Esophagus (tissue), 2 donors: ENCODE measurements around the gene ACSL6. TPM values are rescaled to one million over a fixed set of nuclear protein-coding genes. Genes with fewer than 3 reads are reported as not detected.

Experiments used
- H3K27ac ChIP-seq, 2 donors: one replicate each; pipeline ENCODE4 v1.5.1; 2013; ENCODE audit warnings: low read depth in 2 of 2, mild to moderate bottlenecking in 2 of 2, inconsistent platforms in 1 of 2, low read length in 1 of 2, moderate library complexity in 1 of 2
- H3K27me3 ChIP-seq, 2 donors: one replicate each; pipeline ENCODE4 v1.6.1; 2013; ENCODE audit warnings: low read length in 2 of 2, control low read depth in 1 of 2, mild to moderate bottlenecking in 1 of 2; ENCODE audit not compliant: insufficient read depth in 2 of 2, control insufficient read depth in 1 of 2
- H3K36me3 ChIP-seq, 2 donors: one replicate each; pipeline ENCODE4 v1.6.1; 2013; ENCODE audit warnings: low read length in 1 of 2; ENCODE audit not compliant: control insufficient read depth in 2 of 2, insufficient read depth in 2 of 2
- H3K4me1 ChIP-seq, 2 donors: one replicate each; pipeline ENCODE4 v1.6.1; 2013; ENCODE audit warnings: low read length in 1 of 2; ENCODE audit not compliant: control insufficient read depth in 2 of 2, insufficient read depth in 2 of 2
- H3K4me3 ChIP-seq, 2 donors: one replicate each; pipeline ENCODE4 v1.5.1; 2013; ENCODE audit warnings: low read length in 2 of 2, mild to moderate bottlenecking in 2 of 2, low read depth in 1 of 2, moderate library complexity in 1 of 2
- H3K9me3 ChIP-seq, 2 donors: one replicate each; pipeline ENCODE4 v1.6.1; 2013; ENCODE audit warnings: mild to moderate bottlenecking in 2 of 2, low read depth in 1 of 2, low read length in 1 of 2, moderate library complexity in 1 of 2; ENCODE audit not compliant: control insufficient read depth in 2 of 2, insufficient read depth in 1 of 2
- WGBS, 2 donors: extraction: QIAGEN DNeasy Blood & Tissue Kit; methylation state at CpG; one replicate each; pipeline ENCODE4 v1.1.7; 2013; 5-methylcytosine and 5-hydroxymethylcytosine counted together
- polyA plus RNA-seq, 2 donors: library from polyadenylated mRNA; stranded (reverse); fragments of 200-250 nt; gene quantifications; one replicate each; pipeline ENCODE4 v1.2.3, GENCODE V29; 2013
- donor health status: healthy with polysubstance abuse.
- donor health status: Bipolar disorder and iron deficiency.

Gene ACSL6
- polyA plus RNA-seq, 2 donors = 0.28 to 0.29 TPM

DNA sequence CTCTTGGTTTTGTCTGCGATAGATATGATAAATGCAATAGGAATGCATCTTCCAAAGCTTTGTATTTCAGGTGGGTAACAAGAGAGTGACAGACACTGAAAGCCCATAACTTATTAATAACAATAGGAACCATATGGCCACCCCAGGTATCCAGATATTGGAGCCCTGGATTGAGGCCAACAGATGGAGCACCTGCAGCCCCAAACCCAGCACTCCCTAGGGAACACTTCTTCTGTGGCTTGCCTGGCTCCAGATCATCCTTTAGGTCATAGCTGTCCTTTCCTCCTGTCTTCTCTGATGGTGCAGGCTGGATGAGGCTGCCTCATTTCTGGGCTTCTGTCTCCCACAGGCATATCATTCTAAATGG lies 44.0 kb upstream of the ACSL6 start:
- Histone ChIP-seq H3K4me3 (no peak overlapping the region), H3K9me3 (no peaks in the 10 kb centered on the region), H3K36me3 (no peaks in the 10 kb centered on the region), H3K4me1 (no peaks in the 10 kb centered on the region), H3K27ac (no peak overlapping the region), H3K27me3 (no peaks in the 10 kb centered on the region)
- 96 to 98% methylated on average over 1 of the region's 1 CpG for WGBS, 2 donors

DNA sequence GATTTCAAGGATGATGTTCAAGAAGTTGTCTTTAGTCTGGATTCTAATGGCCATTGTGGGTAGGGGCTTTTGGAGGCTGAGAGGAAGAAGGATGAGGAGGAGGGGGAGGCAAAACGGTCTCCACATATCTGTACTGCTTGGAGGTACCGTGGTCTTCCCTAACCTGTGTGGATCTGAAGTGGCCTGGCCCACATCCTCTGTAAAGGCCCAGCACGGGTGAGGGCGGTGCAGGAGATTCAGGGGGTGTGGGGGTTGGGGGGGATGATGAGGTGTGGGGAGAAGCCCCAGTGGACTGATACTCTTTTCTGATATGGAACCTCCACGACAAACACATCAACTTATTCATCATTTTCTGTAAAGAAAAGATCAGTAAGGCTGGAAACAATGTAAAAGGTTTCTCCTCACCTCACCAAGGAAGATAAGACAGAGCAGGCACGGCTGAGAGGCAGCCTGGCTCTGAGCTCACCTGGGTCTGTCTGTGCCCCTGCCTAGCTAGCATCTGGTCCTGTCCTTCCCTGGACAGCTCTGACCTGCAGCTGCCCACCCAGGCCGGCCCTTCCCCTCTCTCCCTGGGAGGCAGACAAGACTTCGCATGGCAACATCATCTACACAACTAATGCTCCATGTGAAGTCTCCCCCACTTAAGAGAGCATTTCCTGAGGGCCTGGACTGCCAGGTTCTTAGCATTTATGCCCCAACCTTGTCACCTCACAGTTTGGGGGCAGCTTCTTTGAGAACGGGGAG lies 43.4 kb upstream of the ACSL6 start:
- H3K27ac ChIP-seq = no peak overlapping the region
- no peaks in the 10 kb centered on the region for H3K27me3 ChIP-seq

DNA sequence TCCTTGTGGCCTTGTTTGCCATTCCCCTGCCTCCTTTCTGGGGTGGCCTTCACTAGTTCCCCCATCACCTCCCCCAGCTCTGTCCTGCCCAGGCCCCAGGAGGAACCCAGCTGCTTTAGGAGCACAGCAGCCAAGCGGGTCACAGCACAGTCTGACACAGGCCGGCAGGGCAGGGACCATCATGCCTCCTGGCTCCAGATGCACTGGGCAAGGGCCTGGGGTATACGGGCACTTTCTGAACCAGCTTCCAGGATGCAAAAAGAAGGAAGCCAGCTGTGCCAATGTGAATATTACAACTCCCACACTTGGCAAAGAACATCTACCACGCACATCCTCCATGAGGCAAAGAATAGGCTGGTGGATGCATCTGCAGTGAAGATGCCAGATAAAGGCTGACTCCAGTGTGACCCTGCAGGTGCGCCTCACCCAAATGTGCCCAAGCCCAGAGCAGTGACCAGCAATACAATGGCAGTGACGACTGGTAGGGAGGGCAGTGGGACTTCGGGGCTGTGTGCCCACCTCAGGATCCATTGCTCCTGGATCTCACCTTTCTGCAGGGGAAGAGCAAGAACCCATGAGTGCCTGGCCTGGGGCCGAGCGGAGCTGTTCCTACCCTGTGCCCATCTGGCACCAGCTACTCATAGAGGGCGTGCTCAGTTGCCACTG lies 42.7 kb upstream of the ACSL6 start:
- H3K27me3 ChIP-seq = no peaks in the 10 kb centered on the region
- no peaks in the 10 kb centered on the region for H3K4me1 ChIP-seq
- 88 to 89% methylated on average over 10 of the region's 10 CpGs for WGBS, 2 donors
- H3K4me3 ChIP-seq = no peak overlapping the region
- H3K9me3 ChIP-seq = no peaks in the 10 kb centered on the region
- H3K36me3 ChIP-seq = no peaks in the 10 kb centered on the region
- H3K27ac ChIP-seq = no peak overlapping the region

More for the DNA sequence above, 43.4 kb upstream of the ACSL6 start:
- no peaks in the 10 kb centered on the region for H3K36me3 ChIP-seq
- H3K4me3 ChIP-seq = no peak overlapping the region
- 68 to 84% methylated on average over 9 of the region's 9 CpGs for WGBS, 2 donors
- no peaks in the 10 kb centered on the region for H3K9me3 ChIP-seq
- H3K4me1 ChIP-seq = no peaks in the 10 kb centered on the region

DNA sequence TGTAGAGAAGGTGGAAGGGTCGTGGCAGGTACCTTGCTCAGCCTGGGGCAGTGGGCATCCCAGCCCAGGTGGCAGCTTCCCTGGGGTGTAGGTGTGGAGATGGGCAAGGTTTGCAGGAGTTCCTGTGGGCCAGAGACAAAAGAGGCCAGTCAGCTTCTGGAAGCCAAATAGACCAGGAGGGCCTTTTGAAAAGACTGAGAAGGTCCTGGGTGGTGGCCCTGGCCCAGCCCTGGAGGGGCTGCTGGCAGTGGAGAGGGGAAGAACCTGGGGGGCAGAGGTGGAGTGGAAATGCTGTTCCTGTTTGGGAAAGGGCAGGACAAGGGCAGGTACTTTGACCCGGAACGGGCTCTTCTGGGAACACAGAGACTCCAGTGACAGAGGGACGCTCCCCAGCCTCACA lies 42.0 kb upstream of the ACSL6 start:
- Histone ChIP-seq H3K9me3 (no peaks in the 10 kb centered on the region), H3K4me3 (no peak overlapping the region), H3K4me1 (no peaks in the 10 kb centered on the region), H3K27me3 (no peaks in the 10 kb centered on the region), H3K27ac (no peak overlapping the region), H3K36me3 (no peaks in the 10 kb centered on the region)
- WGBS, 2 donors = 85 to 88% methylated on average over 4 of the region's 4 CpGs

DNA sequence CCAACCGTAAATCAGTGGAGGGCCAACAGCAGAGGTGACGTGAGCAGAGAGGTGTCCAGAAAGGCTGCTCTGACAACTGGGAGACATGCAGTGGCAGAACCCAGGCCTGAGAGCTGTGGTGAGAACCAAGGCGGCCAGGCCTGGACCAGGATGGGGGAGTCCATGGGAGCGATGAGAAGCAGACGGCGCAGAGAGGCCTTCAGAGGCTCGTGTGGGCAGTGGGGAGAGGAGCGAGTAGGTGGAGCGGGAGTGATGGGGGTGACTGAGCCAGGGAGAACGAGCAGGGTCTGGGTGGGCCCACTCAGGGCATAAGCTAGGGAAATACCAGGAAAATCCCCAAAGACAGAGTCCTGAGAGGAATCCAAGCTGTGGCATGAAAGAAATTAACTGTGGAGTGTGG lies 41.1 kb upstream of the ACSL6 start:
- Histone ChIP-seq H3K27ac (no peak overlapping the region), H3K4me3 (no peak overlapping the region), H3K27me3 (no peaks in the 10 kb centered on the region), H3K9me3 (no peaks in the 10 kb centered on the region), H3K4me1 (no peaks in the 10 kb centered on the region), H3K36me3 (no peaks in the 10 kb centered on the region)
- 70 to 75% methylated on average over 10 of the region's 10 CpGs for WGBS, 2 donors

DNA sequence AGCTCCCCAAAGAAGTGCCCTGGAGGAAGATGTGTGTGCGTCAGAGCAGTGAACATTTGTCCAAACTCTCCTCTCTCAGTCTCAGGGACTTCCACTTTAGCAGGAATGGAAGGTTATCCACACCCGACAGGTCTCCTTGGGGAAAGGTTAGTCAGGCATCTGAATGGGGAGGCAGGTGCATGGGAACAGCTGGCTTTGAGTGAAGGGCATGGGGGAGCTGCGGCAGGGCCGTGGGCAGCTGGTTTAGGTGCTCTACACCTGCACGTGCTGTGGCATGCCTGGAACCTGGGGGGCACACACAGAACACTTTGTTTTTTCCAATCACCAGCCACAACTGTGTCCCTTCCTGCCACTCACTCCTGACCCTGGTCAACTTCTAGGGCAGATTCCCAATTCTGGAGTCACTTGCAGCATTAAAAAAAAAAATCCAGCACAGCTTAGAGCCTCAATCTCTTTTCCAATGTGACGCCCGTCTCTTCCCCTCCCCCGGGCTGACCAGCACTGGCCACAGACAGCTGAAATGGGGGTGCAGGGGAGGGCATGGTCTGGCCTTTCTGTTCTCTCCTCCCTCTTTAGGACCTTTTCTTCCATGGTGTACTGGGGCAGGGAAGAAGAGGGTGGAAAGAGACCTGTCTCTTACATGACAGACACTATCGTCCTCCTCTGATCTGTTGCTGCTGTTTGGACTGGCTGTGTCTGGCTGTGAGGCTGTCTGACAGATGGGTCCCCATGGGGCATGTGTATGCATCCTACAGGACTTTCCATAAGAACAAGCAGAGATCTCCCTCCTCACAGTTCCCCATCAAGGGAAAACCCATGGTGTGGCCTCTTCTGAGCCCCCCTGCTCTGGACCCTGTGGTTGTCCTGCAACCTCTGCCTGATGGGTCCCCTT lies 39.4 kb upstream of the ACSL6 start:
- 79 to 83% methylated on average over 9 of the region's 9 CpGs for WGBS, 2 donors
- Histone ChIP-seq H3K4me1 (no peaks in the 10 kb centered on the region), H3K36me3 (no peaks in the 10 kb centered on the region), H3K27me3 (no peaks in the 10 kb centered on the region), H3K4me3 (no peak overlapping the region), H3K9me3 (no peaks in the 10 kb centered on the region), H3K27ac (no peak overlapping the region)

DNA sequence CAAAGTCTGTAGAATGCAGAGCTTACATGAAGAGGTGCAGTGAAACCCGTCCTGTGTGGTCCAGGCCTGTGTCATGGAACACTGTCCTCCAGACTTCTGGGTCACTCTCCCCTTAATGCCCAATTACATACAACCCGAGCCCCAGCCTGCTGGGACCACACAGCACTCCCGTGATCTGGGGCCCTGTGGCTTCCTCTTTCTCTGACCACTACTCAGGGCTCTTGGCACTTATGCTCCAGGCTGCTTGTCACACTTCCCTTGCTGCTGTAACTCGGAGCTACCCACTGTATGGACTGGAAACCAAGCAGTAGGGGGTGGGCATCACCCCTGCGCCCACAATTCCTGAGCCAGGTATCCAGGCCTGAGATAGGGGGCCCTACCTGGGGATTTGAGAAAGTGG lies 38.7 kb upstream of the ACSL6 start:
- Histone ChIP-seq H3K27ac (no peak overlapping the region), H3K36me3 (no peaks in the 10 kb centered on the region), H3K27me3 (no peaks in the 10 kb centered on the region), H3K4me3 (no peak overlapping the region), H3K9me3 (no peaks in the 10 kb centered on the region), H3K4me1 (no peaks in the 10 kb centered on the region)
- WGBS, 2 donors = 64 to 74% methylated on average over 5 of the region's 5 CpGs

DNA sequence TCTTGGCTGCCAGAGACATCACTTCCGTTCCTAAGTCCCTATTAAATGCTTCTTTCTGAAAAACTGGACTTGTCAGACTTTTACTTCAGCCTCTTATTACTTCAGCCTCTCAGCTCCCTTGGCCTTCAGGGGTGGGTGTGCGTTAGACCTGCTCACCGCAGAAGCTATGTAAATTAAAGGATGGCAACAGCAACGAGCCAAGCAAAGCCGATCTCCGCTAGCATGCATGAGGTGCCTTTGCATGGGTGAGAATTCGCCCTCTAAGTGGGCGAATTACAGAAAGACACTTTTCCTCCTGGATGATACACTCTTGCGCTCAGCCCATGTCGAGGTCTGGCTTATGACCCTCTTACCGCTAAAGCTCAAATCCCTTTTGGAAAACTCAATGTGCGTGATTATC lies 38.1 kb upstream of the ACSL6 start:
- no peaks in the 10 kb centered on the region for H3K4me1 ChIP-seq
- 91 to 92% methylated on average over 12 of the region's 12 CpGs for WGBS, 2 donors
- H3K27me3 ChIP-seq = no peaks in the 10 kb centered on the region
- H3K36me3 ChIP-seq = no peaks in the 10 kb centered on the region
- H3K4me3 ChIP-seq = no peak overlapping the region
- no peak overlapping the region for H3K27ac ChIP-seq
- no peaks in the 10 kb centered on the region for H3K9me3 ChIP-seq

DNA sequence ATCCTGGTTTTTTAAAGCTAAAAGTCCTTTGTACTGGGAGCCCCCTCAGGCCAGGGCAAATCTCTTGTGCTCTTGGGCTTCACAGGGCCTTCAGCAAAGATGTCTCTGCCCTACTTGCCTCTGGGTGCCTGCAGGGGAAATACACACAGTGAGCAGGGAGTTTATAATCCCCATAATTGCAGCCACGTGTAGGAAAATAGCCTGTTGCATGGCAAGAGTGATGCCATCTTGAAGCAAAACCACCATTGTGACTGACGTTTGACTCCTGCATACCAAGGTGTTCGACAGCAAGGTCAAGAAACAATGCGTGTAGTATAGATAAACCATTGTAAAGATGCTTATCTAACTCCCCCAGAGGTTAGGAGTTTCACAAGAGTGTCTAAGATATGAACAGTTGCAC lies 37.6 kb upstream of the ACSL6 start:
- WGBS, 2 donors = 62 to 64% methylated on average over 4 of the region's 4 CpGs
- H3K27me3 ChIP-seq = no peaks in the 10 kb centered on the region
- no peaks in the 10 kb centered on the region for H3K36me3 ChIP-seq
- no peaks in the 10 kb centered on the region for H3K9me3 ChIP-seq
- H3K4me3 ChIP-seq = no peak overlapping the region
- no peaks in the 10 kb centered on the region for H3K4me1 ChIP-seq
- H3K27ac ChIP-seq = no peak overlapping the region
